ENCODE results near the gene P2RX6.

The P2RX6 gene

DNA sequence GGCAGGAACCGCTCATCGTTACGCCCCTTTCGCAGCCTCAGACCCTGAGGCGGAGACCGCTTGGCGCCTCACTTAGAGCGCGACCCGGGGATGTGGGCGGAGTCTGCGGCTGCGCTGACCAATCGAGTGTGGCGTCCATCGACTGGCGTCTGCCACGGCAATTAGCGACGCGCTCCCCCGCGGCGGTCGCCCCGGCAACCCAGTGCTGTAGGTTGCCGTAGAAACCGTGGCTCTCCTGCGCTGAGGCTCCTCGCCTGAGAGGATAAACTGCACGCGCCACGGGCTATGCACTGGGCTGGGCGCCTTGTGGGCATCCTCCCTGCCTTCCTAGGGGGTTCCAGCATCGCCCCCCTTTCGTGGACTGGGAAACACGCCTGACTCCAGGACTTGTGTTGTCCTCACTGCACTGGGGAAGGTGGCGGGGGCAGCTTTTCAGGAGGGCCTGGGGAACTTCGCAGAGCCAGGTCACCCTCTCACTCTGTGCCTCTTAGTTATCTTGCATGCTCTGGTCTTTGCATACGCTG is 701 bp upstream of the P2RX6 start:
- DNase-seq (ENCODE audit: low read depth, low spot score) = peak; percentile 91
- H3K4me3 ChIP-seq (ENCODE audit: low read depth, low read length) = peak overlapping the region; percentile 55
- TF ChIP-seq, protein P1, sequence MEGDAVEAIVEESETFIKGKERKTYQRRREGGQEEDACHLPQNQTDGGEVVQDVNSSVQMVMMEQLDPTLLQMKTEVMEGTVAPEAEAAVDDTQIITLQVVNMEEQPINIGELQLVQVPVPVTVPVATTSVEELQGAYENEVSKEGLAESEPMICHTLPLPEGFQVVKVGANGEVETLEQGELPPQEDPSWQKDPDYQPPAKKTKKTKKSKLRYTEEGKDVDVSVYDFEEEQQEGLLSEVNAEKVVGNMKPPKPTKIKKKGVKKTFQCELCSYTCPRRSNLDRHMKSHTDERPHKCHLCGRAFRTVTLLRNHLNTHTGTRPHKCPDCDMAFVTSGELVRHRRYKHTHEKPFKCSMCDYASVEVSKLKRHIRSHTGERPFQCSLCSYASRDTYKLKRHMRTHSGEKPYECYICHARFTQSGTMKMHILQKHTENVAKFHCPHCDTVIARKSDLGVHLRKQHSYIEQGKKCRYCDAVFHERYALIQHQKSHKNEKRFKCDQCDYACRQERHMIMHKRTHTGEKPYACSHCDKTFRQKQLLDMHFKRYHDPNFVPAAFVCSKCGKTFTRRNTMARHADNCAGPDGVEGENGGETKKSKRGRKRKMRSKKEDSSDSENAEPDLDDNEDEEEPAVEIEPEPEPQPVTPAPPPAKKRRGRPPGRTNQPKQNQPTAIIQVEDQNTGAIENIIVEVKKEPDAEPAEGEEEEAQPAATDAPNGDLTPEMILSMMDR (IDR thresholded peaks at IDR 0.05; ENCODE audit: low read depth, low read length) = no peak
- in situ Hi-C loops (cut with HindIII; ENCODE audit: low sequenced_read_pairs) = no loop called here

DNA sequence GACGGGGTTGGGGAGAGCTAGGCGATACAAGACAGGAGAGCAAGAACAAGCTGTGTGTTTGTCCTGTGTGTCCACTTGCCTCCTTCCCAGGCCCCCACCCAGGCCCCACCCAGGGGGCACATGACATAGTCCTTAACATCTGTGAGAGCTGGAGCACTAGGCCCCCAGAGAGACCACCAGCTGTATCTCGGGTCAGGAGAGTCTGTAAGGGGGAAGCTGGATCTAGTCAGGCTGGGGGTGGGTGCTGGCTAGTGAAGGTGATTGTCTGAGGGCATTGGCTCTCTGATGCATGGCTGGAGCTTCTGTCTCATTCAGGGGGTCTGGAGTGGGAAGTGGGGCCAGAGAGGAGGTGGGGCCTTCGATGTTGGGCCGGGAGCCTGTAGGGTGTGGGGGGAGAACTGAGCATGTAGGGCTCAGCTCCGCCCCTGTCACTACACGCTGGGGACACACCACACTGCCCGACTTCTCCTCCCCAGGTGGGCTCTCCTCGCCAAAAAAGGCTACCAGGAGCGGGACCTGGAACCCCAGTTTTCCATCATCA is 571 bp downstream of the P2RX6 start:
- TF ChIP-seq, protein P1 (IDR thresholded peaks at IDR 0.05; ENCODE audit: low read depth, low read length) = no peak
- H3K4me3 ChIP-seq (ENCODE audit: low read depth, low read length) = peak overlapping the region; percentile 26
- in situ Hi-C loops (cut with HindIII; ENCODE audit: low sequenced_read_pairs) = no loop called here
- DNase-seq (ENCODE audit: low read depth, low spot score) = no peak

DNA sequence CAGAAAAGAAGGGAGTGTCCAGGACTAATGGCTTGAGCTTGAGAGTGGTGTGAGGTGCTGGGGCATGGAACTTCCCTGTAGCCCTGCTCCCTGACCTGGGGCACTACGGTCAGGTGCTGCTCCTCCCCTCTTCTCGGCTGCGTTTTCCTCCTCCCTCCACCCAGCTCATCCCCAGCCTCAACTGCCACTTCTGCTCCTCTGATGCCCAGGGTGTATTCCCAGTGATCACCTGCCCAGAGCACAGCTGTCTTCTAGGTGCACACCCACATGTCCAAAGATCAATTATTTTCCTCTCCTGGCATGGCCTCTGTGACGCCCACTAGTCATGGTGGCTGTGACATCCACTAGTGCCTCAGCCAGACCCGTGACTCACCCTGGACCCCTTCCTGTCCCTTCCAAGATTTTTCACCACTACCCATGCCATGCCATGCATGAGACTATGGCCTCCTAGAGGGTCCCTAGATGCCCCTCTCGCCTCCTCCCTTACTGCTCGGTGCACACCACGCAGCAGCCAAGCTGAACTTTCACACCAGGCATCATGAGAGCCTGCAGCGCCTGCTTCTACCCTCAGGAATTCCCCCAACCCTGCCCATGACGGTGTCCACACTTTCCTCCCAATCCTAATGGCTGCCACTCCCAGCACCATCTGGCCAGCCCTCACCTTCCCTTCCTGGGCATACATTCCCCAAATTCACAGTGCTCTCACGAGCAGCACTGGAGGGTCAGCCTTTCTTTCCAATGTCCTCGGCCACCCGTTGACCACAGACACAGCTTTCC is 1.9 kb downstream of the P2RX6 start:
- TF ChIP-seq, protein P1 (IDR thresholded peaks at IDR 0.05; ENCODE audit: low read depth, low read length) = no peak
- H3K4me3 ChIP-seq (ENCODE audit: low read depth, low read length) = no peak overlapping the region
- in situ Hi-C loops (cut with HindIII; ENCODE audit: low sequenced_read_pairs) = no loop called here
- no peak for DNase-seq (ENCODE audit: low read depth, low spot score)

DNA sequence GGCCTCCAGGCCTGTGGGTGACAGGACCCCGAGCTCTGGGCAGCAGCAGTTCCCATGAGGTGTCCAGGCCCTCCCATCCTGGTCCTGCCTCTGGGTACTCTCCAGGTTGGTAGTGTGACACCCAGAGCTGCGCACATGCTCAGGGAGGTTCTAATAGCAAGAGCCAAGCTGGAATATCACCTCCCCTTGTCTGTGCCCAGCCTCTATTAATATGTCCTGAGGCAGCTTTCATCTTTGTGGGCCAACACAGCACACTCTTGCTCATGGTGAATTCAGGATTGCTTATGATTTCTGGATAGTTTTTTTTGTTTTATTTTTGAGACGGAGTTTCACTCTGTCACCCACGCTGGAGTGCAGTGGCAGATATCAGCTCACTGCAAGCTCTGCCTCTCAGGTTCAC is 3.3 kb downstream of the P2RX6 start:
- no peak for DNase-seq (ENCODE audit: low read depth, low spot score)
- H3K4me3 ChIP-seq (ENCODE audit: low read depth, low read length) = no peak overlapping the region
- in situ Hi-C loops (cut with HindIII; ENCODE audit: low sequenced_read_pairs) = no loop called here
- TF ChIP-seq, protein P1 (IDR thresholded peaks at IDR 0.05; ENCODE audit: low read depth, low read length) = no peak

DNA sequence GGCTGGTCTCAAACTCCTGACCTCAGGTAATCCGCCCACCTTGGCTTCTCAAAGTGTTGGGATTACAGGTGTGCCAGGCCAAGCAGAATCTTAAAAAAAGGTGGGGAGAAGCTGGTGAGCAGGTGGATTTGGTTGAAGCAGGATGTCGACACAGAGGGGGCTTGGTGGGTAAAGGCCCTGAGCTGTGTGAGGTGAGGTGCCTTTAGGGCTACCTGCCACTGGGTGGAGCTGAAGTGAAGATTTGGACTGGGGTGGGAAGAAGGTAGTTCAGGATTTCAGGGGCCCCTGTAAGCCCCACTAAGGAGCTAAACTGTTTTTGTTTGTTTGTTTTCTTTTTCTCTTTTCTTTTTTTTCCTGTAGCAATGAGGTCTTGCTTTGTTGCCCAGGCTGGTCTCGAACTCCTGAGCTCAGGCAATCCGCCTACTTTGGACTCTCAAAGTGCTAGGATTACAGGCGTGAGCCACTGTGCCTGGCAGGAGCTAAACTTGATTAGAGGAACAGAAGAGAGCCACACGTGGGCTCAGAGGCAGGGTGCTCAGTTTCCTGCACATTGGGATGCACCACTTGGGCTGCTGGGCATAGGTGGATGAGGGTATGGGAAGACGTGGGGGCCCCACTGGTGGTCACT is 6.0 kb downstream of the P2RX6 start:
- in situ Hi-C loops (cut with HindIII; ENCODE audit: low sequenced_read_pairs) = no loop called here
- DNase-seq (ENCODE audit: low read depth, low spot score) = no peak
- TF ChIP-seq, protein P1 (IDR thresholded peaks at IDR 0.05; ENCODE audit: low read depth, low read length) = peak; percentile 47
- no peak overlapping the region for H3K4me3 ChIP-seq (ENCODE audit: low read depth, low read length)

DNA sequence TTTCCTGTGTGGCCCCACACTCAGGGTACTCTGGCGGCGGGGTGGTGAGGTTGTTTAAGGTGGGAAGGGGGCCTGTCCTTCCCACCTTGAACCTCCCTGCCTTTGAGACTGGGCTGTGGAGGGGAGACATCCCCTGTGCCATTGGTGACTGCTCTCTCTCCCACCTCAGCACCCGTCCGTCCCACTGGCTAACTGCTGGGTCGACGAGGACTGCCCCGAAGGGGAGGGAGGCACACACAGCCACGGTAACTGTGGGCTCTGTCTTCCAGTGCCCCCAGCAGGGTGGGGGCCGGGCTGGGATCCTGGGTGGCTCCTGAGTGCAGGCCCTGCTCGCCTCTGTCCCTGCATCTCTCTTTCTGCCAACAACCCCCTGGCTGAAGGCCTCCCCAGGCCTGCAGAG is 7.5 kb downstream of the P2RX6 start:
- no peak for DNase-seq (ENCODE audit: low read depth, low spot score)
- in situ Hi-C loops (cut with HindIII; ENCODE audit: low sequenced_read_pairs) = no loop called here
- TF ChIP-seq, protein P1 (IDR thresholded peaks at IDR 0.05; ENCODE audit: low read depth, low read length) = no peak
- H3K4me3 ChIP-seq (ENCODE audit: low read depth, low read length) = no peak overlapping the region

Measured in astrocyte of the spinal cord (primary cell).